ENCODE data around the gene ZNF664. TPM values are rescaled to one million over a fixed set of nuclear protein-coding genes. Genes with fewer than 3 reads are reported as not detected.

Gene ZNF664
- total RNA-seq, 4 donors from 2014 or later, result 25.0 to 100 (median 40.2) TPM

DNA sequence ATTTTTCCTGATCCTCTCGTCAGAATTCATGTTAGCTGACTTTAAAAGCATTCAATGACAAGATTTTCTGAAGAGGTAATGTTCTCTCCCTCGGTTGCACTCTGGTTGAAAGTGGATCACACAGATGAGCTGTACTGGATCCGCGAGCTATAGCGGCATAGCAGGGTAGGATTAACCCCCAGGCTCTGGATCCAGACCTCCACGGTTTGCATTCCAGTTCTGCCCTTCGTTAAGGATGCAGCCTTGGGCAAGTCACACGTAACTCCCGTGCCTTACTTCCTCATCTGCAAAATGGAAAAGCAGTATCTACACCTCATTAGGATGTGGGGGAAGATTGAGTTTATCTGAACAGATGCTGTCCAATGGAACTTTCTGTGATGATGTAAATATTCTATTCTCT, 14.1 kb upstream of the ZNF664 start:
- DNase-seq, result no peak
- Histone ChIP-seq H3K27ac (no peak overlapping the region), H3K4me3 (no peak overlapping the region), H3K4me1 (no peaks in the 10 kb centered on the region), H3K27me3 (no peaks in the 10 kb centered on the region), H3K36me3 (no peaks in the 10 kb centered on the region), H3K9me3 (no peaks in the 10 kb centered on the region)
- WGBS, 2 donors, result 83 to 86% methylated on average over 9 of the region's 9 CpGs
- intact Hi-C loops (cut with DNase I), result no loop called here
- TF ChIP-seq, protein P1, sequence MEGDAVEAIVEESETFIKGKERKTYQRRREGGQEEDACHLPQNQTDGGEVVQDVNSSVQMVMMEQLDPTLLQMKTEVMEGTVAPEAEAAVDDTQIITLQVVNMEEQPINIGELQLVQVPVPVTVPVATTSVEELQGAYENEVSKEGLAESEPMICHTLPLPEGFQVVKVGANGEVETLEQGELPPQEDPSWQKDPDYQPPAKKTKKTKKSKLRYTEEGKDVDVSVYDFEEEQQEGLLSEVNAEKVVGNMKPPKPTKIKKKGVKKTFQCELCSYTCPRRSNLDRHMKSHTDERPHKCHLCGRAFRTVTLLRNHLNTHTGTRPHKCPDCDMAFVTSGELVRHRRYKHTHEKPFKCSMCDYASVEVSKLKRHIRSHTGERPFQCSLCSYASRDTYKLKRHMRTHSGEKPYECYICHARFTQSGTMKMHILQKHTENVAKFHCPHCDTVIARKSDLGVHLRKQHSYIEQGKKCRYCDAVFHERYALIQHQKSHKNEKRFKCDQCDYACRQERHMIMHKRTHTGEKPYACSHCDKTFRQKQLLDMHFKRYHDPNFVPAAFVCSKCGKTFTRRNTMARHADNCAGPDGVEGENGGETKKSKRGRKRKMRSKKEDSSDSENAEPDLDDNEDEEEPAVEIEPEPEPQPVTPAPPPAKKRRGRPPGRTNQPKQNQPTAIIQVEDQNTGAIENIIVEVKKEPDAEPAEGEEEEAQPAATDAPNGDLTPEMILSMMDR (IDR thresholded peaks at IDR 0.05), result no peak
- no peak for TF ChIP-seq POLR2A (IDR thresholded peaks at IDR 0.05)

- Histone ChIP-seq H3K36me3 (no peaks in the 10 kb centered on the region), H3K27ac (no peak overlapping the region), H3K27me3 (no peaks in the 10 kb centered on the region), H3K4me1 (no peaks in the 10 kb centered on the region), H3K9me3 (no peaks in the 10 kb centered on the region), H3K4me3 (no peak overlapping the region)
- DNase-seq, result no peak
- intact Hi-C loops (cut with DNase I), result no loop called here
- WGBS, 2 donors, result 88 to 92% methylated on average over 8 to 9 of the region's 9 CpGs
- TF ChIP-seq POLR2A (IDR thresholded peaks at IDR 0.05), result no peak
- TF ChIP-seq, protein P1 (IDR thresholded peaks at IDR 0.05), result no peak
Measured at GRCh38 chr12:123960029-123960735, 12.8 kb upstream of the ZNF664 start.

GRCh38 chr12:123960856-123961255, 12.2 kb upstream of the ZNF664 start:
- no peaks in the 10 kb centered on the region for H3K4me1 ChIP-seq
- no peak for TF ChIP-seq POLR2A (IDR thresholded peaks at IDR 0.05)
- TF ChIP-seq, protein P1 (IDR thresholded peaks at IDR 0.05), result no peak
- 87 to 88% methylated on average over 4 of the region's 4 CpGs for WGBS, 2 donors
- H3K27ac ChIP-seq, result no peak overlapping the region
- H3K9me3 ChIP-seq, result no peaks in the 10 kb centered on the region
- H3K4me3 ChIP-seq, result no peak overlapping the region
- no peak for DNase-seq
- H3K36me3 ChIP-seq, result no peaks in the 10 kb centered on the region
- intact Hi-C loops (cut with DNase I), result no loop called here
- no peaks in the 10 kb centered on the region for H3K27me3 ChIP-seq

DNA sequence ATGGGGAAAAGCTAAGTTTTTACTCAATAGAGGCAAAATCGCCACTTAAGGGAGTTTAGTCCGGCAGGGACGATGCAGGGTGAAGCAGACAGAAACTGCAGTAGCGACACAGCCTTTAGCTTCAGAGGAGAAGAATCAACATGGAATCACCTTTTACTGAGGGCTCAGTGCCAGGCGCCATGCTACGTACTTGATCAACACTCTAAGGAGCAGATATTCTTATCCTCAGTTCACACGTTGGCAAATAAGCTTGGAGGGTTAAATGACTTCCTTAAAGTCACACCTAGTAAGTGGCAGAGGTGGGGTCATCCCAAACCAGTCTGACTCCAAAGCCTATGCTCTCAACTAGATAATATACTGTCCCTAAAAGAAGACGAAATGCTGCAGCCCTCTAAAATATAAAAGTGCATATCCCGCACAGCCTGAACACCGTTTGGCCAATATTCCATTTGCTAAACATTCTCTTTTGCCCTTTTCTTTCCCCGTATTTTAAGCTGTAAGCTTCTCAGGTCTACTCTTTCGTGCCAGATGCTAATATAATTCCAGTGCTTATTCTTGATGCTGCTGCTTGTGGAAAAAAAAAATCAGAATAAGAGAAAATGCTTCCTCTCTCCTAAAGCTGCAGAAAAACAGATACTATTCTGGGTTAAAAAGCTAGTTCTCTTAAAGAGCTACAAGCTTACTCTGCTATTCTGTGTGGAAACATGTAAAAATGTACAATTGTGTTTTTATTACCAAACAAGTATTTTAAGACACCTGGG, 11.2 kb upstream of the ZNF664 start:
- DNase-seq, result no peak
- intact Hi-C loops (cut with DNase I), result no loop called here
- TF ChIP-seq POLR2A (IDR thresholded peaks at IDR 0.05), result no peak
- TF ChIP-seq, protein P1 (IDR thresholded peaks at IDR 0.05), result no peak
- Histone ChIP-seq H3K4me3 (no peak overlapping the region), H3K27ac (no peak overlapping the region), H3K27me3 (no peaks in the 10 kb centered on the region), H3K9me3 (no peaks in the 10 kb centered on the region), H3K4me1 (no peaks in the 10 kb centered on the region), H3K36me3 (no peaks in the 10 kb centered on the region)
- 79 to 90% methylated on average over 12 of the region's 12 CpGs for WGBS, 2 donors

GRCh38 chr12:123962513-123962912, 10.5 kb upstream of the ZNF664 start:
- H3K27ac ChIP-seq, result no peak overlapping the region
- H3K4me3 ChIP-seq, result no peak overlapping the region
- DNase-seq, result no peak
- H3K36me3 ChIP-seq, result no peaks in the 10 kb centered on the region
- 82 to 85% methylated on average over 5 of the region's 5 CpGs for WGBS, 2 donors
- TF ChIP-seq, protein P1 (IDR thresholded peaks at IDR 0.05), result no peak
- TF ChIP-seq POLR2A (IDR thresholded peaks at IDR 0.05), result no peak
- intact Hi-C loops (cut with DNase I), result no loop called here
- H3K4me1 ChIP-seq, result no peaks in the 10 kb centered on the region
- no peaks in the 10 kb centered on the region for H3K27me3 ChIP-seq
- no peaks in the 10 kb centered on the region for H3K9me3 ChIP-seq

Data from esophagus squamous epithelium (tissue), 5 donors.